Natural killer cell (primary cell): ENCODE measurements around the gene MEF2A. TPM values are rescaled to one million over a fixed set of nuclear protein-coding genes. Genes with fewer than 3 reads are reported as not detected.

Experiments
- ATAC-seq, 3 donors: fragments of 150-1000 bp in 2 of 3; fragments of 200-7000 bp in 1 of 3; cut with Tn5 transposase; 1 replicate in 1 of 3; 2 replicates in 2 of 3; pipeline ENCODE4 v1.10.0; 2021; ENCODE audit warnings: mild to moderate bottlenecking in 2 of 3, moderate library complexity in 2 of 3
- DNase-seq, 2 donors: peaks; one replicate each; pipeline versions ENCODE4 v3.0.0 to v3.0.0-alpha.2; 2013 to 2021; ENCODE audit warnings: mixed read lengths in 1 of 2
- H3K27ac ChIP-seq: one replicate; pipeline ENCODE4 v1.5.1; 2013; ENCODE audit warnings: mild to moderate bottlenecking, low read length
- H3K27me3 ChIP-seq: one replicate; pipeline ENCODE4 v1.6.1; 2013; ENCODE audit warnings: low read length; ENCODE audit not compliant: control insufficient read depth, insufficient read depth
- H3K36me3 ChIP-seq: one replicate; pipeline ENCODE4 v1.6.1; 2013; ENCODE audit warnings: low read length; ENCODE audit not compliant: control insufficient read depth, insufficient read depth
- H3K4me1 ChIP-seq: one replicate; pipeline ENCODE4 v1.6.1; 2013; ENCODE audit warnings: low read length; ENCODE audit not compliant: control insufficient read depth, insufficient read depth
- H3K4me3 ChIP-seq: one replicate; pipeline ENCODE4 v1.5.1; 2013; ENCODE audit warnings: low read length
- H3K9me3 ChIP-seq: one replicate; pipeline ENCODE4 v1.6.1; 2013; ENCODE audit warnings: low read length; ENCODE audit not compliant: control insufficient read depth, insufficient read depth
- H3K27ac Mint-ChIP-seq, 2 donors: one replicate each; pipeline ENCODE4 v1.8.0; 2022; ENCODE audit warnings: mild to moderate bottlenecking in 2 of 2, mixed read lengths in 2 of 2, moderate library complexity in 1 of 2
- H3K27me3 Mint-ChIP-seq, 2 donors: one replicate each; pipeline ENCODE4 v1.8.0; 2022; ENCODE audit warnings: low read depth in 2 of 2, mixed read lengths in 2 of 2
- H3K36me3 Mint-ChIP-seq: one replicate; pipeline ENCODE4 v1.8.0; 2022; ENCODE audit warnings: mixed read lengths
- H3K4me1 Mint-ChIP-seq, 2 donors: one replicate each; pipeline ENCODE4 v1.8.0; 2022; ENCODE audit warnings: mixed read lengths in 2 of 2
- H3K4me3 Mint-ChIP-seq: one replicate; pipeline ENCODE4 v1.8.0; 2022; ENCODE audit warnings: mild to moderate bottlenecking, moderate library complexity, mixed read lengths
- H3K9me3 Mint-ChIP-seq, 2 donors: one replicate each; pipeline ENCODE4 v1.8.0; 2022; ENCODE audit warnings: mixed read lengths in 2 of 2
- CTCF ChIP-seq: fragments of 200-600 bp; IDR thresholded peaks from one replicate; pipeline ENCODE4 v1.8.0; 2022; ENCODE audit warnings: antibody characterized with exemption
- WGBS: methylation state at CpG from one replicate; pipeline ENCODE4 v1.1.7; 2013; ENCODE audit warnings: missing lambda C conversion rate; ENCODE audit not compliant: insufficient coverage; 5-methylcytosine and 5-hydroxymethylcytosine counted together
- intact Hi-C: fragments of 100-400 bp; cut with micrococcal nuclease; formaldehyde crosslinking; loops from one replicate; pipeline ENCODE4 v1.14.2; 2022
- total RNA-seq, 4 donors: library from RNA; stranded (reverse); fragments of 120-200 nt in 1 of 4; gene quantifications; one replicate each; pipeline versions ENCODE4 v1.2.3 to v1.2.4, GENCODE V29; 2013 to 2022

The MEF2A gene
- total RNA-seq, 3 donors from 2014 or later (not counting 1 experiment from before 2014, with no cell fraction given) = 31.1 to 33.9 (median 33.6) TPM

- intact Hi-C loops = no loop called here
- 92% methylated on average over 3 of the region's 3 CpGs for WGBS
- DNase-seq (no peak), ATAC-seq (no peak)
- Mint-ChIP-seq H3K4me3 (no peak overlapping the region), H3K27me3 (no peaks in the 10 kb centered on the region), H3K9me3 (no peaks in the 10 kb centered on the region), H3K4me1 (peaks cover 50 to 60% of the 10 kb centered on the region in 2 donors), H3K27ac (no peak overlapping the region), H3K36me3 (no peaks in the 10 kb centered on the region)
- Histone ChIP-seq H3K36me3 (no peaks in the 10 kb centered on the region), H3K4me3 (no peak overlapping the region), H3K4me1 (peaks cover 13% of the 10 kb centered on the region), H3K27me3 (no peaks in the 10 kb centered on the region), H3K9me3 (no peaks in the 10 kb centered on the region), H3K27ac (peak overlapping the region; percentile 15)
- no peak for TF ChIP-seq CTCF
Measured at GRCh38 chr15:99613481-99613880, 47.7 kb downstream of the MEF2A start.

- no peak for DNase-seq
- Mint-ChIP-seq H3K27me3 (no peaks in the 10 kb centered on the region), H3K9me3 (no peaks in the 10 kb centered on the region), H3K4me1 (peaks cover 55 to 65% of the 10 kb centered on the region in 2 donors), H3K36me3 (no peaks in the 10 kb centered on the region), H3K4me3 (peak overlapping the region; percentile 2), H3K27ac (peak overlapping the region in 1 of 2 donors; percentile 63)
- no peak overlapping the region for H3K4me3 ChIP-seq
- H3K27ac ChIP-seq = peak overlapping the region; percentile 34
- H3K4me1 ChIP-seq = peaks cover 12% of the 10 kb centered on the region
- H3K36me3 ChIP-seq = no peaks in the 10 kb centered on the region
- no peaks in the 10 kb centered on the region for H3K27me3 ChIP-seq
- WGBS = 97% methylated on average over 4 of the region's 6 CpGs
- intact Hi-C loops = no loop called here
- ATAC-seq = peak; percentile 31 to 44 (median 42)
- TF ChIP-seq CTCF = no peak
- H3K9me3 ChIP-seq = no peaks in the 10 kb centered on the region
Measured at GRCh38 chr15:99613887-99614647, 48.3 kb downstream of the MEF2A start.

GRCh38 chr15:99614749-99615288 lies 49.0 kb downstream of the MEF2A start:
- Mint-ChIP-seq H3K4me1 (peaks cover 63 to 73% of the 10 kb centered on the region in 2 donors), H3K36me3 (no peaks in the 10 kb centered on the region), H3K27me3 (no peaks in the 10 kb centered on the region), H3K4me3 (peak overlapping the region; percentile 2), H3K27ac (peak overlapping the region in 1 of 2 donors; percentile 63), H3K9me3 (no peaks in the 10 kb centered on the region)
- WGBS = 14% methylated on average over 1 of the region's 1 CpG
- Histone ChIP-seq H3K4me3 (no peak overlapping the region), H3K9me3 (no peaks in the 10 kb centered on the region), H3K27me3 (no peaks in the 10 kb centered on the region), H3K36me3 (no peaks in the 10 kb centered on the region), H3K4me1 (peaks cover 12% of the 10 kb centered on the region), H3K27ac (peak overlapping the region; percentile 34)
- peak in 2 of 3 donors; percentile 23 to 48 for ATAC-seq
- no peak for TF ChIP-seq CTCF
- intact Hi-C loops = no loop called here
- DNase-seq = peak in 1 of 2 donors; percentile 5
